Loucy (cell line): Measurements from ENCODE around the gene LRRC15.

ENCODE experiments used
- EZH2phosphoT487 ChIP-seq: fragments of 200-600 bp; IDR thresholded peaks from 2 replicates; pipeline ENCODE4 v1.6.1; 2018; ENCODE audit warnings: antibody characterized with exemption, mild to moderate bottlenecking, moderate library complexity, borderline replicate concordance
- TF ChIP-seq, protein P1 (sequence below): fragments of 200-600 bp; sonication (generic); conservative IDR thresholded peaks from 2 replicates; pipeline ENCODE4 v1.5.1; 2014; ENCODE audit warnings: mild to moderate bottlenecking, antibody characterized with exemption, low read length

GRCh38 chr3:194401346-194401745, 31.8 kb upstream of the LRRC15 start:
- TF ChIP-seq, protein P1, sequence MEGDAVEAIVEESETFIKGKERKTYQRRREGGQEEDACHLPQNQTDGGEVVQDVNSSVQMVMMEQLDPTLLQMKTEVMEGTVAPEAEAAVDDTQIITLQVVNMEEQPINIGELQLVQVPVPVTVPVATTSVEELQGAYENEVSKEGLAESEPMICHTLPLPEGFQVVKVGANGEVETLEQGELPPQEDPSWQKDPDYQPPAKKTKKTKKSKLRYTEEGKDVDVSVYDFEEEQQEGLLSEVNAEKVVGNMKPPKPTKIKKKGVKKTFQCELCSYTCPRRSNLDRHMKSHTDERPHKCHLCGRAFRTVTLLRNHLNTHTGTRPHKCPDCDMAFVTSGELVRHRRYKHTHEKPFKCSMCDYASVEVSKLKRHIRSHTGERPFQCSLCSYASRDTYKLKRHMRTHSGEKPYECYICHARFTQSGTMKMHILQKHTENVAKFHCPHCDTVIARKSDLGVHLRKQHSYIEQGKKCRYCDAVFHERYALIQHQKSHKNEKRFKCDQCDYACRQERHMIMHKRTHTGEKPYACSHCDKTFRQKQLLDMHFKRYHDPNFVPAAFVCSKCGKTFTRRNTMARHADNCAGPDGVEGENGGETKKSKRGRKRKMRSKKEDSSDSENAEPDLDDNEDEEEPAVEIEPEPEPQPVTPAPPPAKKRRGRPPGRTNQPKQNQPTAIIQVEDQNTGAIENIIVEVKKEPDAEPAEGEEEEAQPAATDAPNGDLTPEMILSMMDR = no peak
- no peak for TF ChIP-seq EZH2phosphoT487
